ENCODE data around the gene IRAK1.

IRAK1 gene

DNA sequence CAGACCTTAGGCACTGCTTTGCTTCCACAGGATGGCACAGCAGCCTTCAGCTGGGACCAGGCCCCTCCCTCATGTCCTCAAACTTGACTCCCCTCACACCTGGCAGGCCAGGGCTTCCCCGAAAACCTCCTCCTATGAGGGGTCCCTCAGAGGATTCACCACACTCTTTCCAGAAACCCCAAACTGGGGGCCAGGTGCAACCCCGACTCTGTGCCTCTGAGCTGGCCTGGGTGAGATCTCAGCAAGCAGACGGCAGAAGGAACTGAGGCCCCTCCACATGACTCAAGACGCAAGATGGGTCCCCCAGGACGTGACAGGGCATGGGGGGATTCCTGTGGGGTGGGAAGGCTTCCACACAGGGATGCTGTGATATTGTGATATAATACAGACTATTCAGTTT is 54.3 kb downstream of the IRAK1 start:
- H3K4me1 ChIP-seq (ENCODE audit: low read depth, poor library complexity, severe bottlenecking), result peaks cover 18% of the 10 kb centered on the region
- H4K20me1 ChIP-seq (ENCODE audit: insufficient read depth), result no peaks in the 10 kb centered on the region
- H3K36me3 ChIP-seq (ENCODE audit: insufficient read depth), result peaks cover 3% of the 10 kb centered on the region; the same call in 1 of the 2 replicates
- H3K27ac ChIP-seq, result no peak overlapping the region
- no peaks in the 10 kb centered on the region for H3K27me3 ChIP-seq (ENCODE audit: insufficient read depth, low read depth)
- TF ChIP-seq, protein P1, sequence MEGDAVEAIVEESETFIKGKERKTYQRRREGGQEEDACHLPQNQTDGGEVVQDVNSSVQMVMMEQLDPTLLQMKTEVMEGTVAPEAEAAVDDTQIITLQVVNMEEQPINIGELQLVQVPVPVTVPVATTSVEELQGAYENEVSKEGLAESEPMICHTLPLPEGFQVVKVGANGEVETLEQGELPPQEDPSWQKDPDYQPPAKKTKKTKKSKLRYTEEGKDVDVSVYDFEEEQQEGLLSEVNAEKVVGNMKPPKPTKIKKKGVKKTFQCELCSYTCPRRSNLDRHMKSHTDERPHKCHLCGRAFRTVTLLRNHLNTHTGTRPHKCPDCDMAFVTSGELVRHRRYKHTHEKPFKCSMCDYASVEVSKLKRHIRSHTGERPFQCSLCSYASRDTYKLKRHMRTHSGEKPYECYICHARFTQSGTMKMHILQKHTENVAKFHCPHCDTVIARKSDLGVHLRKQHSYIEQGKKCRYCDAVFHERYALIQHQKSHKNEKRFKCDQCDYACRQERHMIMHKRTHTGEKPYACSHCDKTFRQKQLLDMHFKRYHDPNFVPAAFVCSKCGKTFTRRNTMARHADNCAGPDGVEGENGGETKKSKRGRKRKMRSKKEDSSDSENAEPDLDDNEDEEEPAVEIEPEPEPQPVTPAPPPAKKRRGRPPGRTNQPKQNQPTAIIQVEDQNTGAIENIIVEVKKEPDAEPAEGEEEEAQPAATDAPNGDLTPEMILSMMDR (conservative IDR thresholded peaks at IDR 0.05; ENCODE audit: low read depth, low read length), result no peak
- peaks cover 73% of the 10 kb centered on the region for H3K79me2 ChIP-seq (ENCODE audit: insufficient read depth, low read depth)
- H2AFZ ChIP-seq (ENCODE audit: low read depth), result no peak overlapping the region
- no peak overlapping the region for H3K4me3 ChIP-seq (IDR thresholded peaks at IDR 0.05; ENCODE audit: insufficient read depth, low read depth, low read length)
- no peak overlapping the region for H3K9ac ChIP-seq
- no peak overlapping the region for H3K4me2 ChIP-seq

DNA sequence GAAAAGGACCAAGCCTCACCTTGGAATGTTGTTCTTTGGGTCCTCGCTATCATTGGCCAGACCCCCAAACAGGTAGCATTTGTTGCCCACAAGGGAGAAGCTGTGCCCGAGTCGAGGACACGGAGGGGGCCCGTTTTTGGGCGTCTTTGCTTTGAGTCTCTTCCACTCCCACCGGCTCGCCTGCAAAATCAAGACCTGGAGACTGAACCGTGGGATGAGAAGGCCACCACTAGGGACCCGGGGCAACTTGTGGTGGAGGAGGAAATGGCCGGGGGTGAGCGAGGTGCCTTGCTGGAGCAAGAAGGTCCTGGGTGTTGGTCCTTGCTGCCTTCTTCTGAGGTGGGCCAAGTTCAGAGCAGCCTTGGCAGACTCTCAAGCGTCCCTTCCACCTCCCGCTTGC is 55.6 kb downstream of the IRAK1 start:
- peaks cover 18% of the 10 kb centered on the region for H3K4me1 ChIP-seq (ENCODE audit: low read depth, poor library complexity, severe bottlenecking)
- peaks cover 65% of the 10 kb centered on the region for H3K79me2 ChIP-seq (ENCODE audit: insufficient read depth, low read depth)
- TF ChIP-seq, protein P1 (conservative IDR thresholded peaks at IDR 0.05; ENCODE audit: low read depth, low read length), result no peak
- H3K4me2 ChIP-seq, result no peak overlapping the region
- H3K27ac ChIP-seq, result no peak overlapping the region
- H3K4me3 ChIP-seq (IDR thresholded peaks at IDR 0.05; ENCODE audit: insufficient read depth, low read depth, low read length), result no peak overlapping the region
- no peak overlapping the region for H2AFZ ChIP-seq (ENCODE audit: low read depth)
- no peaks in the 10 kb centered on the region for H3K27me3 ChIP-seq (ENCODE audit: insufficient read depth, low read depth)
- H3K9ac ChIP-seq, result no peak overlapping the region
- no peaks in the 10 kb centered on the region for H4K20me1 ChIP-seq (ENCODE audit: insufficient read depth)
- peaks cover 3% of the 10 kb centered on the region; the same call in 1 of the 2 replicates for H3K36me3 ChIP-seq (ENCODE audit: insufficient read depth)

DNA sequence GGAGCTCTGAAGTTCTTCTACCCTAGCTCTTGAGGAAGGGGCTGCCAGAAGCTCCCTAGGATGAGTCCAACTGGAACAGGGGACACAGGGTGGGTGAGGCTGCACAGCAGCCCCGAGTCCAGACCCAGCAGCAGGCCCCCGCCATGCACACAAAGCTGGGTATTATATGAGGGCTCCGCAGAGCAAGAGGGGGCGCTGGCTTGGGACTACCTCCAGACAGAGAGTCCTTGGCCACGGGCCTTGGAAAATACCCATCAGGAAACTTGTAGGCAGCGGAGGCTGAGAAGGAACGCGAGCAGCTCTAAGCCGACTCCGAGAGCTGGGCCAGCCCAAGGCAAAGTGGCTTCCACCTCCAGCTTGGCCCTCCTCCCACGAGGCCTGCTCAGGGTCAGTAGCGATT is 56.2 kb downstream of the IRAK1 start:
- TF ChIP-seq, protein P1 (conservative IDR thresholded peaks at IDR 0.05; ENCODE audit: low read depth, low read length), result no peak
- H3K79me2 ChIP-seq (ENCODE audit: insufficient read depth, low read depth), result peaks cover 60% of the 10 kb centered on the region
- peaks cover 3% of the 10 kb centered on the region; the same call in 1 of the 2 replicates for H3K36me3 ChIP-seq (ENCODE audit: insufficient read depth)
- no peak overlapping the region for H3K4me2 ChIP-seq
- H3K9ac ChIP-seq, result no peak overlapping the region
- no peaks in the 10 kb centered on the region for H3K27me3 ChIP-seq (ENCODE audit: insufficient read depth, low read depth)
- H3K4me3 ChIP-seq (IDR thresholded peaks at IDR 0.05; ENCODE audit: insufficient read depth, low read depth, low read length), result no peak overlapping the region
- H2AFZ ChIP-seq (ENCODE audit: low read depth), result no peak overlapping the region
- H3K4me1 ChIP-seq (ENCODE audit: low read depth, poor library complexity, severe bottlenecking), result peaks cover 18% of the 10 kb centered on the region
- no peaks in the 10 kb centered on the region for H4K20me1 ChIP-seq (ENCODE audit: insufficient read depth)
- H3K27ac ChIP-seq, result no peak overlapping the region

DNA sequence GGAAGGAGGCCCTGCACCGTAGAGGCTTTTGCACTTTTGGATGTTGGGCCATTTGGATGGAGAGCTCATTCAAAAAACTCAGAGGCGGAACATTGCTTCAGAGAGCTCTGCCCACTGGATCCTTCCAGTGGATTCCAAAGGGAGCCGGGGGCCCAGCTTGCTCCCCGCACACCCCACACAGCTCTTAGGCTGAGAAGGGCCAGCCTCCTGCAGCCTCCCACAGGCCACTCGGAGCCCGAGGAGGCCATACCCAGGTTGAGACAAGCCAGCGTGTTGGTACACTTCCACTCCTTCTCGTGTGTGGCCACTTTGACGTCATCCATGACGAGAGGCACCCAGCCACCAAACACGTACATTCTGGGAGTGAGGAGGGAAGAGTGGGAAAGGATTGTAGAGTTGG is 58.4 kb downstream of the IRAK1 start:
- TF ChIP-seq, protein P1 (conservative IDR thresholded peaks at IDR 0.05; ENCODE audit: low read depth, low read length), result no peak

More for the DNA sequence above, 58.4 kb downstream of the IRAK1 start:
- H3K79me2 ChIP-seq (ENCODE audit: insufficient read depth, low read depth), result peaks cover 37% of the 10 kb centered on the region
- H3K36me3 ChIP-seq (ENCODE audit: insufficient read depth), result peaks cover 3% of the 10 kb centered on the region; the same call in 1 of the 2 replicates
- H3K27me3 ChIP-seq (ENCODE audit: insufficient read depth, low read depth), result no peaks in the 10 kb centered on the region
- no peak overlapping the region for H2AFZ ChIP-seq (ENCODE audit: low read depth)
- H4K20me1 ChIP-seq (ENCODE audit: insufficient read depth), result no peaks in the 10 kb centered on the region
- no peaks in the 10 kb centered on the region for H3K4me1 ChIP-seq (ENCODE audit: low read depth, poor library complexity, severe bottlenecking)
- H3K9ac ChIP-seq, result no peak overlapping the region
- H3K4me2 ChIP-seq, result no peak overlapping the region
- no peak overlapping the region for H3K4me3 ChIP-seq (IDR thresholded peaks at IDR 0.05; ENCODE audit: insufficient read depth, low read depth, low read length)
- no peak overlapping the region for H3K27ac ChIP-seq
